K562 (cell line): ENCODE data around the gene RBFOX2.

Source experiments
- MXI1 ChIP-seq: IDR thresholded peaks from 2 replicates; pipeline ENCODE4 v1.6.1; 2011; ENCODE audit warnings: low read depth, mild to moderate bottlenecking, improper control_type of control experiment, low read length
- NFE2 ChIP-seq: IDR thresholded peaks from 2 replicates; pipeline ENCODE4 v1.6.1; 2014; ENCODE audit warnings: antibody characterized with exemption, low read depth
- NFE2L1 ChIP-seq: fragments of 450-650 bp; IDR thresholded peaks from 2 replicates; pipeline ENCODE4 v1.6.1; 2016; ENCODE audit warnings: missing genetic modification characterization, low read depth, mild to moderate bottlenecking, missing compliant biosample characterization, moderate library complexity, borderline replicate concordance
- TCF7L2 ChIP-seq: fragments of 150-350 bp; IDR thresholded peaks from 2 replicates; pipeline ENCODE4 v1.6.1; 2016; ENCODE audit warnings: low read depth, mild to moderate bottlenecking, low read length, moderate library complexity

GRCh38 chr22:36010090-36010489 lies 18.5 kb downstream of the RBFOX2 start:
- TF ChIP-seq MXI1 (no peak), TCF7L2 (no peak), NFE2 (no peak), NFE2L1 (tag) (no peak)
